Natural killer cell treated with Interleukin-12 subunit alpha and Interleukin-12 subunit beta and Interleukin-15 and Interleukin-18, amount 100 ng/mL, for 72 hours (primary cell): ENCODE results near the gene CARS1. TPM values are rescaled to one million over a fixed set of nuclear protein-coding genes. Genes with fewer than 3 reads are reported as not detected.

Experiments
- ATAC-seq, 2 donors: fragments of 150-1000 bp; cut with Tn5 transposase in 1 of 2; sonication (Bioruptor Pico), chemical (Tn5 transposase) in 1 of 2; 2 replicates each; pipeline ENCODE4 v1.10.0; 2021
- DNase-seq: peaks from one replicate; pipeline ENCODE4 v3.0.0; 2022; ENCODE audit warnings: low spot score
- H3K27ac Mint-ChIP-seq, 2 donors: 1 replicate in 1 of 2; 2 replicates in 1 of 2; pipeline ENCODE4 v1.8.0; 2022; ENCODE audit warnings: mixed read lengths in 2 of 2, mild to moderate bottlenecking in 1 of 2, moderate library complexity in 1 of 2
- H3K27me3 Mint-ChIP-seq, 2 donors: 1 replicate in 1 of 2; 2 replicates in 1 of 2; pipeline ENCODE4 v1.8.0; 2022; ENCODE audit warnings: mixed read lengths in 2 of 2
- H3K36me3 Mint-ChIP-seq: one replicate; pipeline ENCODE4 v1.8.0; 2022; ENCODE audit warnings: mixed read lengths
- H3K4me1 Mint-ChIP-seq, 2 donors: 1 replicate in 1 of 2; 2 replicates in 1 of 2; pipeline ENCODE4 v1.8.0; 2022; ENCODE audit warnings: low read depth in 2 of 2, mixed read lengths in 2 of 2, mild to moderate bottlenecking in 1 of 2
- H3K4me3 Mint-ChIP-seq: one replicate; pipeline ENCODE4 v1.8.0; 2022; ENCODE audit warnings: mixed read lengths
- H3K9me3 Mint-ChIP-seq: 2 replicates; pipeline ENCODE4 v1.8.0; 2022; ENCODE audit warnings: mixed read lengths
- total RNA-seq, 2 donors: library from RNA; stranded (reverse); gene quantifications; one replicate each; pipeline ENCODE4 v1.2.3, GENCODE V29; 2022

CARS1 gene
- total RNA-seq, 2 donors from 2014 or later = 88.8 to 128 TPM

GRCh38 chr11:3044915-3045314, 12.3 kb downstream of the CARS1 start:
- DNase-seq = no peak
- Mint-ChIP-seq H3K36me3 (no peaks in the 10 kb centered on the region), H3K27ac (no peak overlapping the region), H3K4me1 (peaks cover 12 to 26% of the 10 kb centered on the region in 2 donors), H3K9me3 (no peaks in the 10 kb centered on the region), H3K27me3 (no peaks in the 10 kb centered on the region), H3K4me3 (no peak overlapping the region)
- ATAC-seq = no peak

GRCh38 chr11:3044004-3044403, 13.2 kb downstream of the CARS1 start:
- DNase-seq (no peak), ATAC-seq (no peak)
- Mint-ChIP-seq H3K27ac (no peak overlapping the region), H3K4me1 (peaks cover 4 to 21% of the 10 kb centered on the region in 2 donors), H3K36me3 (no peaks in the 10 kb centered on the region), H3K4me3 (no peak overlapping the region), H3K9me3 (no peaks in the 10 kb centered on the region), H3K27me3 (no peaks in the 10 kb centered on the region)

DNA sequence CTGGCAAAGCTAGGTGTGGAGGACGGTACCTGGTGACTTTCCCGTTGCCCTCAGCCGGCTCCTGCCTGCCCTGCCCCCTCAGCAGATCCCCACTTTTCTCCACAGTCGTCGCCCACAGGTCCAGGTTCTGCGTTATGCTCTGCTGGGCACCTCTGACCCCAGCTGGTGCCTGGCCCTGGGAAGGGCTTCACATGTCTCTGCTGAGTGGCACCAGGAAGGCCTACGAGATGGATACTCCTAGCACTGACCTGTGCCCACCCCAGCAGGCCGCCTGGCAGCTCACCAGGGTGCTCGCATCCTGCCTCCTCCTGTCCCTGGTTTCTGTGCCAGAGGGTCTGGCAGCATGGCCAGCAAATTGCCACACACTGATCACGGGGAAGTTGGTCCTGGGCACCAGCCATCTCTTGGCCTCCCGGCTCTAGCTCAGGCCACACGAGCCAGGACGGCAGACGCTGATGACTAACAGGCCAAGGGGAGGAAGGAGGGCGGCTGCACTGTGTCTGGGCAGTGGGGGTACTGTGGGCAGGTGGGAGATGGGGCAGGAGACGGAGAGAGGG, 13.8 kb downstream of the CARS1 start:
- Mint-ChIP-seq H3K9me3 (no peaks in the 10 kb centered on the region), H3K27ac (peak overlapping the region in 1 of 2 donors; percentile 37), H3K36me3 (no peaks in the 10 kb centered on the region), H3K4me1 (peaks cover 4 to 21% of the 10 kb centered on the region in 2 donors), H3K4me3 (no peak overlapping the region), H3K27me3 (no peaks in the 10 kb centered on the region)
- ATAC-seq (peak in 1 of 2 donors; percentile 5), DNase-seq (no peak)

DNA sequence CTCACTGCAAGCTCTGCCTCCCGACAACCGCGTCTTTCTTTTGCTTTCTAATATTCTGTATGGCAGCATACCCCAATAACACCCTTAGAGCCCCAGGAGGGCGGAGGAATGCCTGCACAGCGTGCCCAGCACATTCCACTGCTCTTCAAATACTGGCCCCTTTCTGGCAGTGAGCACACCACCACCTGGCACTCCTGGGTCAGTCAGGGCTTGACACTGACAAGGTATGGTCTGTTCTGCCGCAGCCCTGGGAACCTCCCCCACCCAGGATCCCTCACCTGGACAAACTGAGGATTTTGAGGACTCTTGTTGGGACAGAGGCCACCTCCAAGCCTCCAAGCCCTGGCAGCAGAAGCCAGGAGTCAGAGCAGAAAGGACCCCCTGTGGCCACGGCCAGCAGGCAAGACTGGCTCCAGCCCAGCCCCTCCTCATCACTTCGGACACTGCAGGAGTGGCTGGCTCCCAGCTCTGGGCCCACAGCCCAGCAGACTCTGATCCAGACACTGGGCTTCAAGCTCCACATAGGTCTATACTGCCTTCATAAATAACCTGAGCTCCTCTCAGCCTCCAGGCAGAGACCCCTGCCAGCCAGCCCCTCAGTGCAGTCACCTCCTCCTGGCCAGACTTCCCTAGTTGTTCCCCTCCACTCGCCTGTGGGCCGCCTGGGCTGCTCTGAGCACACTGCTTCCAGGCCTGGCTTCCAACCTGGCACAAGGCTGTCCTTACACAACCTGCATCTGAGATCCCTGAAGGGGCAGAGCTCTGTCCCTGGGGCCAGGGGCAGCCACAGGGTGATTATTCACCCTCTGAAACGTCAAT, 14.5 kb downstream of the CARS1 start:
- DNase-seq (no peak), ATAC-seq (no peak)
- H3K27ac Mint-ChIP-seq = no peak overlapping the region
- peaks cover 7 to 22% of the 10 kb centered on the region in 2 donors for H3K4me1 Mint-ChIP-seq
- no peaks in the 10 kb centered on the region for H3K9me3 Mint-ChIP-seq
- no peaks in the 10 kb centered on the region for H3K27me3 Mint-ChIP-seq
- no peaks in the 10 kb centered on the region for H3K36me3 Mint-ChIP-seq
- H3K4me3 Mint-ChIP-seq = no peak overlapping the region

DNA sequence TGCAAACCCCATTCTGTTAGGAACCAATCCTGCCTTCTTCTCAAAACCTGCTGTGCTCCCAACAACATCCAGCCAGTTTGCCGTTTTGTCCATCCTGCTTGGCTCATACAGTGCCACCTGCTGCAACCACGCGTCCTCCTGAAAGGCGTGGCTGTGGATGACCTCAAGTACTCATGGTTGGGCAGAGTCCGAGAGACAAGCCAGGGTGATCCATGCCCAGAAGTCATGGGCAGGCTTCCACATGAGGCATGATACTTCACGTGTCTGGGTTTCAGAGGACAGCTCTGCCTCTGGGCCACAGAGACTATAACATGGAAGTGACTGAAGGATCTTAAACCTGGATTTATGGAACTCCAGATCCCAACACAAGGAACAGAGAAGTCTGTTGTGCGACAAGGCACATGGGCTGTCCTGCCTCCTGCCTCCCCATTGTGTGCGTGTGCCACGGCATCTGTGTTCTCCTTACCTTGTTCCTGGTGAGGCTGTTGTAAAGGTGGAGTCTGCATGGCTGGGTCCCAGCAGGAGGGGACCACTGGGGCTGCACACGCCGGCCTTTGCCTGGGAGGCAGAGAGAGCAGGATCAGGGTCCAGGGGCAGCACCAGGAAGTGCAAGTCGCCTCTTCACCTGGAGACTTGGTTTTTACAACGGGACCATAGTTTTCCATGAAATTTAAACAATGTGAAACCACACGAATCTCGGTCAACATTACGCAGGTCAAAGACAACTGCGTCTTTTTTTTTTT, 15.4 kb downstream of the CARS1 start:
- H3K9me3 Mint-ChIP-seq = no peaks in the 10 kb centered on the region
- DNase-seq (no peak), ATAC-seq (no peak)
- H3K27me3 Mint-ChIP-seq = no peaks in the 10 kb centered on the region
- no peak overlapping the region for H3K4me3 Mint-ChIP-seq
- no peak overlapping the region for H3K27ac Mint-ChIP-seq
- H3K36me3 Mint-ChIP-seq = peaks cover 3% of the 10 kb centered on the region
- H3K4me1 Mint-ChIP-seq = peaks cover 14 to 28% of the 10 kb centered on the region in 2 donors

DNA sequence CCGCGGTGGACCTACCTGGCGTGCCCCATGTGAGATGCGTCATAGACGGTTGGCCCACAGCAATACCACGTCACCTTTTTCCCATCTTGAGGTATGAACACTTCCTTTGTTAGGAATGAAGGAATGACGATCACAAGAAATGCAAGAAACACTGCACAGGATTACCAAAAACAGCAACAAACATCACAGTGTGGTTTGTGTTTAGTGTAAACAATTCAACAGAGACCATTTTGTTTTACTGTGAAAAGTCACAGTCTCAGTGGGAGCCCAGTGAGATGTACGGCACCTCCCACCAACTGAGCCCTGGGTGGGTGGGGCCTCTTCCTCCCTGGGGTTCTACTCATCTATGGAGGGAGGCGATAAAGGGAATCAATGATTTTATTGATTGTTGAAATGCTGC, 16.3 kb downstream of the CARS1 start:
- no peak overlapping the region for H3K27ac Mint-ChIP-seq
- H3K9me3 Mint-ChIP-seq = no peaks in the 10 kb centered on the region
- no peak for ATAC-seq
- H3K27me3 Mint-ChIP-seq = no peaks in the 10 kb centered on the region
- DNase-seq = no peak
- H3K4me1 Mint-ChIP-seq = peaks cover 24 to 33% of the 10 kb centered on the region in 2 donors
- H3K36me3 Mint-ChIP-seq = peaks cover 13% of the 10 kb centered on the region
- no peak overlapping the region for H3K4me3 Mint-ChIP-seq

DNA sequence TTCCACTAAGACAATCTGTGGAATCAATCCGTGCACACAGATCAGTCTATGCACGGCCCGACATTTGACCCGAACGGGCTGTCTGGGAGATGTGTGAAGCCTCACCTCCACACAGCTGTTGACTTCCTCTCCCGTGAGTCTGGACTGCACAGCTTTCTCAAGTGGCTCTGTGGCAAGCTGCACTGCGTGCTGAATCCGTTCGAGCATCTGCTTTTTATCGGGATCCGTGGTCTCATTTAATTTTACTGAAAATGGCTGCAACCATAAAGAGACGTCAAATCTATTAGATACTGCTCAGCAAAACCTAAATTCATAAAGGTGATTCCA, 19.3 kb downstream of the CARS1 start:
- ATAC-seq = no peak
- Mint-ChIP-seq H3K36me3 (peaks cover 20% of the 10 kb centered on the region), H3K27ac (no peak overlapping the region)

GRCh38 chr11:3037040-3037944, 19.9 kb downstream of the CARS1 start:
- Mint-ChIP-seq H3K9me3 (no peaks in the 10 kb centered on the region), H3K27ac (peak overlapping the region; percentile 12 to 58), H3K36me3 (peaks cover 20% of the 10 kb centered on the region), H3K4me3 (no peak overlapping the region), H3K4me1 (peaks cover 24 to 29% of the 10 kb centered on the region in 2 donors), H3K27me3 (no peaks in the 10 kb centered on the region)
- peak; percentile 73 for DNase-seq
- ATAC-seq = peak; percentile 83

More for the DNA sequence above, 19.3 kb downstream of the CARS1 start:
- no peaks in the 10 kb centered on the region for H3K27me3 Mint-ChIP-seq
- DNase-seq = no peak
- no peaks in the 10 kb centered on the region for H3K9me3 Mint-ChIP-seq
- H3K4me1 Mint-ChIP-seq = peaks cover 24 to 26% of the 10 kb centered on the region in 2 donors
- H3K4me3 Mint-ChIP-seq = no peak overlapping the region

DNA sequence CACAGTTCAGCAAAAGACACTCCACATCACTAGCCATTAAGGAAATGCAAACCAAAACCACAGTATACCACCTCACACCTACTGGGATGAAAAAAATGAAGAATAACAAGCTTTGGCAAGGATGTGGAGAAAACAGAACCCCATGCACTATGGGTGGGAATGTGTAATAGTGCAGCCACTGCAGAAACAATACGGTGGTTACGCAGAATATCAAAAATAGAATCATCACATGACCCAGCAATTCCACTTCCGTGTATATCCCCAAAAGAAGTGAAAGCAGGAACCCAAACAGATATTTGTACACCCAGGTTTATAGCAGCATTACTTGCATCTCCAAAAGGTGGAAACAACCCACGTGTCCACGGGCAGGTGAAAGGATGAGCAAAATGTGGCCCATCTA, 20.8 kb downstream of the CARS1 start:
- H3K36me3 Mint-ChIP-seq = peaks cover 20% of the 10 kb centered on the region
- ATAC-seq = no peak
- H3K27me3 Mint-ChIP-seq = no peaks in the 10 kb centered on the region
- H3K27ac Mint-ChIP-seq = peak overlapping the region; percentile 12 to 58
- peaks cover 24 to 26% of the 10 kb centered on the region in 2 donors for H3K4me1 Mint-ChIP-seq
- H3K9me3 Mint-ChIP-seq = no peaks in the 10 kb centered on the region
- DNase-seq = no peak
- H3K4me3 Mint-ChIP-seq = peak overlapping the region; percentile 30

- Mint-ChIP-seq H3K4me3 (no peak overlapping the region), H3K4me1 (peaks cover 29 to 31% of the 10 kb centered on the region in 2 donors), H3K27ac (no peak overlapping the region), H3K27me3 (no peaks in the 10 kb centered on the region), H3K9me3 (no peaks in the 10 kb centered on the region), H3K36me3 (peaks cover 24% of the 10 kb centered on the region)
- ATAC-seq (no peak), DNase-seq (no peak)
Observed at GRCh38 chr11:3035333-3035732, 21.9 kb downstream of the CARS1 start.

GRCh38 chr11:3030289-3031070, 26.7 kb downstream of the CARS1 start:
- peaks cover 29% of the 10 kb centered on the region for H3K36me3 Mint-ChIP-seq
- no peak for DNase-seq
- no peak overlapping the region for H3K4me3 Mint-ChIP-seq
- no peaks in the 10 kb centered on the region for H3K27me3 Mint-ChIP-seq
- H3K27ac Mint-ChIP-seq = no peak overlapping the region
- H3K9me3 Mint-ChIP-seq = no peaks in the 10 kb centered on the region
- ATAC-seq = no peak
- peaks cover 6 to 20% of the 10 kb centered on the region in 2 donors for H3K4me1 Mint-ChIP-seq

DNA sequence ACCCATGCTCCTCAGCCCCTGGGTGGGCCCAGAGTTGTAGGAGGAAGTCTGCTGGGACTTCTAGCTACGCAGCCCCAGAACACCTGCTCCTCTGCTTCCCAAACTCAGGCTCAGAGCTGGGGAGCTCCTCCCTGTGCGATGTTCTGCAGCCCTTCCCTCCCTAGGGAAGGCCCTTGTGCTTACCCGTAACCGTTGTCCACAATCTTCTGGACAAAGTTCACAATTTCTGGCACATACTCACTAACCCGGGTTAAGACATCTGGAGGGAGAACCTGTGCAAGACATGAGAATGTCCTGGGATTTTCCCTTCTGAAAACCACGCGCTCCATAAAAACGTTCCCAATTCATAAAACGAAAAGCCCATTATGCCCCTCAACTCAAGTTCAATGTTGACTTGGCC, 28.4 kb downstream of the CARS1 start:
- Mint-ChIP-seq H3K27ac (no peak overlapping the region), H3K4me3 (no peak overlapping the region), H3K36me3 (peaks cover 23% of the 10 kb centered on the region)

DNA sequence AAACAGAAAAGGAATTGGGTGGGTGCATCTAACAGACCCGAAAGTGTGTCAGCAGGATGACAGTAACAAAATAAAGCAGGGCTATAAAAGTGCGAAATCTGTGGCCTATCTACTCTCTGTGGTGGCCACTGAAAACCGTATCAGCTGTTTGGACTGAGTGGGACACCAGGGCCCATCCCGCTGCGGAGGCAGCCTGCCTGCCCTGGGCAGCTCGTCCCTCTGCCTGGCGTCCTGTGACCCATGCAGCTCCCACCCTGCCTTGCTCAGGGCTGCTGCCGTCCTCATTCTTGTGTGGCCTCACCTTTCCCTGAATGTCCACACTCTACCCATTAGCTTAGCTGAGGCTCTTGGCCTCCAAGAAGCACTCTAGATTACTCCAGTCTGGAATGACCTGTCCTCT, 30.4 kb downstream of the CARS1 start:
- DNase-seq = no peak
- H3K27ac Mint-ChIP-seq = no peak overlapping the region
- H3K36me3 Mint-ChIP-seq = peaks cover 23% of the 10 kb centered on the region
- no peak for ATAC-seq
- H3K4me1 Mint-ChIP-seq = peaks cover 26 to 27% of the 10 kb centered on the region in 2 donors
- H3K4me3 Mint-ChIP-seq = no peak overlapping the region
- H3K27me3 Mint-ChIP-seq = no peaks in the 10 kb centered on the region
- H3K9me3 Mint-ChIP-seq = no peaks in the 10 kb centered on the region

More for the DNA sequence above, 28.4 kb downstream of the CARS1 start:
- Mint-ChIP-seq H3K4me1 (peaks cover 7 to 16% of the 10 kb centered on the region in 2 donors), H3K9me3 (no peaks in the 10 kb centered on the region), H3K27me3 (no peaks in the 10 kb centered on the region)
- ATAC-seq = no peak
- no peak for DNase-seq
